Pancreas (tissue), 10 donors: Measurements from ENCODE around the gene PPP4R3C. TPM values are rescaled to one million over a fixed set of nuclear protein-coding genes. Genes with fewer than 3 reads are reported as not detected.
"Not testable (repeated sequence)": the region's sequence is repeated elsewhere in the genome, so short reads cannot be mapped to it uniquely, and the experiment has no call there.

Source experiments
- ATAC-seq, 4 donors: fragments of 200-7000 bp; cut with Tn5 transposase; one replicate each; pipeline versions ENCODE4 v1.8.0 to v1.9.1; 2020; ENCODE audit warnings: mild to moderate bottlenecking in 4 of 4, moderate library complexity in 4 of 4
- DNase-seq, 6 donors: peaks; one replicate each; pipeline ENCODE4 v3.0.0-alpha.2; 2020
- FAIRE-seq: peaks from 2 replicates; lab custom pipeline; 2012; peaks lifted over from hg19 to GRCh38; lab: Jason Lieb, UNC
- H3K27ac ChIP-seq, 4 donors: fragments of 200-600 bp; sonication (generic); 1 replicate in 3 of 4; 2 replicates in 1 of 4; pipeline versions ENCODE4 v1.5.0 to v1.8.0; 2020
- H3K27me3 ChIP-seq, 4 donors: fragments of 200-600 bp; one replicate each; pipeline ENCODE4 v1.8.0; 2021
- H3K36me3 ChIP-seq, 3 donors: fragments of 200-600 bp; sonication (generic) in 1 of 3; one replicate each; pipeline versions ENCODE4 v1.5.0 to v1.8.0; 2020 to 2021
- H3K4me1 ChIP-seq, 3 donors: fragments of 200-600 bp; one replicate each; pipeline ENCODE4 v1.8.0; 2021
- H3K4me3 ChIP-seq, 4 donors: fragments of 200-600 bp; sonication (generic) in 2 of 4; one replicate each; pipeline versions ENCODE4 v1.5.0 to v1.8.0; 2020 to 2021
- H3K9me3 ChIP-seq, 4 donors: fragments of 200-600 bp; one replicate each; pipeline ENCODE4 v1.8.0; 2021
- CTCF ChIP-seq, 4 donors: fragments of 200-600 bp; sonication (generic) in 3 of 4; IDR thresholded peaks; one replicate each; pipeline versions ENCODE4 v1.5.0 to v1.8.0; 2021; ENCODE audit warnings: antibody characterized with exemption in 4 of 4
- WGBS, 2 donors: extraction: QIAGEN DNeasy Blood & Tissue Kit; methylation state at CpG; one replicate each; pipeline ENCODE4 v1.1.7; 2013; 5-methylcytosine and 5-hydroxymethylcytosine counted together
- intact Hi-C, 3 donors: fragments of 100-400 bp; cut with DNase I; formaldehyde crosslinking; loops; one replicate each; pipeline versions ENCODE4 v1.11.1 to v1.14.2; 2022
- polyA plus RNA-seq, 2 donors: library from polyadenylated mRNA; stranded (reverse); fragments of 200-250 nt; gene quantifications; one replicate each; pipeline ENCODE4 v1.2.3, GENCODE V29; 2013
- total RNA-seq, 6 donors: library from RNA; stranded (reverse); fragmentation: NEBNext Ultra II Directional in 4 of 6; extraction: Animal tissue kit (Norgen Biotek cat#: 25700) in 4 of 6; gene quantifications; one replicate each; pipeline versions ENCODE4 v1.2.1 to v1.2.4, GENCODE V29; 2021 to 2023
- donor health status: healthy with polysubstance abuse.
- donor health status: DM: no; HTN: no; CAD: no; lungs with moderate emphysema.
- donor health status: DM: no; HTN: no; CAD: no.
- donor health status: control.
- donor health status: control.
- donor health status: Bipolar disorder and iron deficiency.
- donor health status: DM: yes; HTN: yes; CAD: no.
- donor health status: DM: no; HTN: no; CAD: no.
- donor health status: DM: no; HTN: no; CAD: no.
- donor health status: DM: yes; HTN: yes; CAD: no.

PPP4R3C gene
- total RNA-seq (not detected), polyA plus RNA-seq (not detected)

DNA sequence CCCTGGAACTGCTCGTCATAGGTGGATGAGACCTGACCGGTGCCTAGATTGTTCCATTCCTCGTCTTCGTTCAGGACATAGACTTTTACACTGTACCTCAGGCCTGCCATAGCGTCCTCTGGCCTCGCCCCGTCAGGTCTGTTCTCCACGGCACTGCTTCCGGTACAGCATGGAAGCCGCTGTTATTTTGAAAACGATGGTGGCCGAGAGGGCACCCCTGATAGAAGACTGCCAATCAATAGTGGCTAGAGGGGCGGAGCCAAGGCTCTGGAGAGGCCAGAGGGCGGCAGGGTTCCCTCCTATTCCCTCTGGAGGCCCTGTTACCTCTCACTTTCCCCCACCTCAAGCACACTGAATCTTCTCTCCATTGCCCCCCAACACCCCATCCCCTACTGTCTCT is at the start of gene PPP4R3C:
TSS of gene PPP4R3C (minus strand) at position 155 of the 400 bp plus-strand sequence. CDS start at position 110, 45 bp downstream.
- FAIRE-seq (no peak), ATAC-seq (no peak), DNase-seq (no peak)
- 86 to 88% methylated on average over 14 of the region's 14 CpGs for WGBS, 2 donors
- Histone ChIP-seq H3K9me3 (no peaks in the 10 kb centered on the region), H3K27ac (no peak within 1 kb of the TSS), H3K4me3 (no peak within 1 kb of the TSS), H3K4me1 (no peaks in the 10 kb centered on the region), H3K27me3 (no peaks in the 10 kb centered on the region), H3K36me3 (no peaks in the 10 kb centered on the region)
- intact Hi-C loops = no loop called here
- no peak for TF ChIP-seq CTCF (IDR thresholded peaks at IDR 0.05)

DNA sequence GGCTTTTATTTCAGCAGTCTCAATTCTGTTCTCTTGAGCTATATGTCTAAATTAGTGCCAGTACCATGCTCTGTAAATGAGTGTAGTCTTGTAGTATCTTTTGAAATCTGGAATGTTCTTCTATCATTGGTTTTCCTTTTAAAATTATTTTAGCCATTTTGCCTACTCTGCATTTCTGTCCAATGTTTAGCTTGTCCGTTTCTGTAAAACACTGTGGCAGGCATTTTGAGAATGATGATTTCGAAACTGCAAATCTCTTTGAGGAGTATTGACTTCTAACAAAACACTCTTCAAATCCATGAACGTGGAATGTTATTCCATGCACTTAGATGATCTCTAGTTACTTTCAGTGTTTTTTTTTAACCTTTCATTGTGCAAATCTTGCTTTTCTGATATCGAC is 28.3 kb upstream of the PPP4R3C start:
- DNase-seq (no peak), ATAC-seq (no peak), FAIRE-seq (no peak)
- H3K4me3 ChIP-seq = no peak overlapping the region
- no peaks in the 10 kb centered on the region for H3K36me3 ChIP-seq
- no peaks in the 10 kb centered on the region for H3K4me1 ChIP-seq
- TF ChIP-seq CTCF (IDR thresholded peaks at IDR 0.05) = no peak
- 53 to 55% methylated on average over 4 of the region's 4 CpGs for WGBS, 2 donors
- no peaks in the 10 kb centered on the region for H3K27me3 ChIP-seq
- H3K9me3 ChIP-seq = no peaks in the 10 kb centered on the region
- H3K27ac ChIP-seq = no peak overlapping the region
- intact Hi-C loops = no loop called here

- Histone ChIP-seq H3K9me3 (no peaks in the 10 kb centered on the region), H3K4me3 (no peak overlapping the region), H3K36me3 (no peaks in the 10 kb centered on the region), H3K27me3 (no peaks in the 10 kb centered on the region), H3K4me1 (no peaks in the 10 kb centered on the region), H3K27ac (no peak overlapping the region)
- intact Hi-C loops = no loop called here
- ATAC-seq (no peak), DNase-seq (no peak), FAIRE-seq (peak; percentile 17)
- TF ChIP-seq CTCF (IDR thresholded peaks at IDR 0.05) = no peak
- WGBS, 2 donors = 50 to 63% methylated on average over 1 of the region's 1 CpG
These were observed 2.9 kb upstream of the PPP4R3C start for GRCh38 chrX:27466051-27466450.

- FAIRE-seq = no peak
- no peaks in the 10 kb centered on the region for H3K9me3 ChIP-seq
- TF ChIP-seq CTCF (IDR thresholded peaks at IDR 0.05) = no peak
- DNase-seq = no peak
- intact Hi-C loops = no loop called here
- H3K27me3 ChIP-seq = no peaks in the 10 kb centered on the region
- H3K4me1 ChIP-seq = no peaks in the 10 kb centered on the region
- no peak overlapping the region for H3K4me3 ChIP-seq
- no peak for ATAC-seq
- no peaks in the 10 kb centered on the region for H3K36me3 ChIP-seq
- no peak overlapping the region for H3K27ac ChIP-seq
These were observed 1.9 kb upstream of the PPP4R3C start for GRCh38 chrX:27465036-27465435.

GRCh38 chrX:27459129-27459528 is 4.0 kb downstream of the PPP4R3C start:
- H3K27me3 ChIP-seq, H3K9me3 ChIP-seq, H3K27ac ChIP-seq, FAIRE-seq, intact Hi-C loops, H3K4me1 ChIP-seq, H3K36me3 ChIP-seq, H3K4me3 ChIP-seq, DNase-seq, ATAC-seq: not testable (repeated sequence)
- WGBS, 2 donors = 40 to 53% methylated on average over 5 of the region's 5 CpGs

GRCh38 chrX:27458544-27458943 is 4.6 kb downstream of the PPP4R3C start:
- ATAC-seq, intact Hi-C loops, FAIRE-seq, H3K4me3 ChIP-seq, H3K27me3 ChIP-seq, H3K9me3 ChIP-seq, H3K27ac ChIP-seq, H3K36me3 ChIP-seq, H3K4me1 ChIP-seq: not testable (repeated sequence)
- DNase-seq = peak in 1 of 6 donors; percentile 69
- 86 to 96% methylated on average over 22 to 30 of the region's 30 CpGs for WGBS, 2 donors
